ENCODE data around the gene RFC2.
A peak's percentile ranks its signal among the peaks of the same experiment; 100 is the strongest.
"Not testable (repeated sequence)": the region's sequence is repeated elsewhere in the genome, so short reads cannot be mapped to it uniquely, and the experiment has no call there.

The RFC2 gene

DNA sequence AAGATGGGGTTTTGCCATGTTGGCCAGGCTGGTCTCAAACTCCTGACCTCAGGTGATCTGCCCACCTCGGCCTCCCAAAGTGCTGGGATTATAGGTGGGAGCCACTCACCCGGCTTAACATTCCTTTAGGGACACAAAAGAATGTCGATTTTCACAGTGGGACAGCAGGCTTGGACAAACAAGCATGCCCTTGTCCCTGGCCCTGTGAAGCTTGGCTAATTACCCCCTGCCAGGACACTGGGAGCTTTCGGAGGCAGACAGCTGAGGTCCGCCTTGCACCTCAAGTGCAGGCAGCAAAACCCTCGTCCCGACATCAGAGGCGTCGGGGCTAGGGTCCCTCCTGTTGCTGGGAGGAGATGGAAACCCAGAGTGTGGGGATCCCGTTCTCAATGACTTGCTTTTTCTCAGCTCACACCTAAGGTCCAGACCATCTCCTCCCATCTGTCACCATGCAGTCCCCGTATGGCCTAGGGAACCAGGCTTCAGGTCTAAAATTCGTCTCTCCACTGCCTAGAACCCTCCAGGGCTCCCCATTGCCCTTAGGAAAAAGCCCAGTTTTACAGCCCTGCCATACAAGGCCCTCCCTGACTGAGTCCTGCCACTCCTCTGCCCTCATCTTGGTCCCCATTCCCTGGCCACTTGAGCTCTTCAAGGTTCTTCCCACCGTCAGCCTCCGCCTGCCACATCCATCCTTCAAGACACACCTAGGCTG lies 28.7 kb upstream of the RFC2 start:
- no peak for DNase-seq (ENCODE audit: low spot score)

DNA sequence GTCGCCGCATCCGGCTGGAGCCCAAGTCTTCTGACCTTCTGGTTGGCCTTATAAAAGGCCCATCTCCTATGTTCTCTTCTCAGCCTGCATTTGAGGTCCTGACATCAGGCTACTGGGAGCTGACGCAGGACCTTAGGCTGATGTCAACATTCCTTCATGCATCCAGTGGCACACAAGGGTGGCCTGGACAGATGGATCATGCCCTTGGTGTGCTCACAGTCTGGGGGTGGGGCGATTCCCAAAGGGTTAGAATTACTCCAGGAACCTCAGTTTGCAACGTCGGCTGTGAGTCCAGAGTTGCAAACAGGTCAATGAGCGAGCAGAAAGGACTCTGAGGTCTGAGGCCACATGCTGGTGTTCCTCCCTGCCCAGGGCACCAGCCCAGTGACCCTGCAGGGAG lies 26.8 kb upstream of the RFC2 start:
- no peak for DNase-seq (ENCODE audit: low spot score)

DNA sequence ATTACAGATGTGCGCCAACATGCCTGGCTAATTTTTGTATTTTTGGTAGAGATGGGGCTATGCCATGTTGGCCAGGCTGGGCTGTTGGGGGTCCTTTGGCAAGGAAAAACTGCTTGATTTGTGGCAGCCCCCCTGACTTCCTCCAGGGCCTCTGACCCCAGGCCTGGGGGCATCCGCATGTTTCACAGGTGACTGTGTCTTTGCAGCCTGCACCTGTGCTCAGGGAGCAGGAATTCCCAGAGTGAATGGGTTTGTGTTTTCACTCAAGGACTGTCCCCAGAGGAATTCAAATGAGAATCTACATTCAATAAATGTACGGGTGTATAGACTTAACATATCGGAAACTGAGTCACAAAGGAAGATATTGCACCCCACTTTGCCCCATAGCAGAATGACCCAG lies 23.4 kb upstream of the RFC2 start:
- no peak for DNase-seq (ENCODE audit: low spot score)

DNA sequence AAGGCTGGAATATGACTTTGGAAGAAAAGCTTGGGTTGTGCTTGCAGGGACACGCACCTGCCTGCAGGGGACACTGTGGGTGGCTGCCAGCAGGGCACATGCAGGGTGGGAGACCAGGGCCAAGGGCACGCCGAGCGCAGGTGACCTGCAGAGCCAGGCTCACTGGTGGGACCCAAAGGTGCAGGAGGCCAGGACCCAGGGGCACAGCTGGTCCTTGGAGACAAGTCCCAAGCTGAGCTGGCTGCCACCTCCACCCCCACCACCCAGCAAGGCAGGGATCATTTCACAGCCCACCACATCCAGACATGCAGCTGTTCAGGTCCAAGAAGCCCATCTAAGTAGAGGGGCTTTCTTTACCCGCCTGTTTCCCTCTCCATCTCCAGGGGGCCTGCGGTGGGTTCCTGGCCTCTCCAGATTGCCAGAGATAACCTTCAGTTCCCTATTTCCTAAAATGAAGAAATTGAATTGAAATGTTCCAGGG lies 21.2 kb upstream of the RFC2 start:
- DNase-seq (ENCODE audit: low spot score), result no peak

DNA sequence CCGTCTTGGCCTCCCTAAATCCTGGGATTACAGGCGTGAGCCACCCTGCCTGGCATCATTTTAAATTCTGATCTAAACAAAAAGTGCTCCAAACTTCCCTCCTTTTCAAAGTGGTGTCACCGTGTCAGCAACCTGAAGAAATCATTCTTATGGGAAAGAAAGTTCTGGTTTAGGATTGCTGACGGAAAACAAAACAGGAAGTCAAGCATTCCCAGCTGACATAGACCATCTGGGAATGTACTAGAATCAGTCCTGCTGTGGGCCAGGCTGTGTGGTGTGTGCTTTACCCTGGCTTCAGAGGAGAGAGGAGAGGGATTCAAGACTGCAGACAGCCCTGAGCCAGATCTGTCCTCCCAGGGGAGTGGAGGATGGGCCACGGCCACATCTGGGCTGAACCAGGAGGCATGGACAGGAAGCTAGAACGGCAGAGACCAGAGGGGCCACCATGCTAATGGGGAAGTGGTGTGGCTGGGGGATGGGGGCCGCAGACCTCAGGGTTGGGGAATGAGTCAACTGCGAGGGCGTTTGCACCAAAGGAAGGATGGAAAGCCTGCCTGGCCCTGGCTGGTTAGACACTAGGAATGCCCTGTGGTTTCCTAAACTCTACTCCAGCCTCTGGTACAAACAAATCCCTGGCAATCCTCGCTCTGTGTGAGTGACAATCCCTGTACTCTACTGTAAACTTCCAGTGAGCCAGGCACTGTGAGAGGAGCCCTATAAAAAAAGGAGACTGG lies 18.3 kb upstream of the RFC2 start:
- peak; percentile 95 for DNase-seq (ENCODE audit: low spot score)

DNA sequence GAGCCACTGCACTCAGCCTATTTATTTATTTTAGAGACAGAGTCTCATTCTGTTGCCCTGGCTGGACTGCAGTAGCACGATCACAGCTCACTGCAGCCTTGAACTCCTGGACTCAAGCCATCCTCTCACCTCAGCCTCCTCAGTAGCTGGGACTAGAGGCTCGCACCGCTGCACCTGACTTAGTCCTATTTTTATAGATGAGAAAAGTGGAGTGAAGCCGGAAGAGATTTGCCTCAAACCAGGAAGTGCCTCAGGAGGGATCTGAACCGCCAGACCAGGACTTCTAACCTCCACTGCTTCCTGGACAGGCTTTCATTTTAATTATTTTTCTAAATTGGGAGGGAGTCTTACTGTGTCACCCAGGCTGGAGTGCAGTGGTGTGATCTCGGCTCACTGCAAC lies 17.5 kb upstream of the RFC2 start:
- no peak for DNase-seq (ENCODE audit: low spot score)

DNA sequence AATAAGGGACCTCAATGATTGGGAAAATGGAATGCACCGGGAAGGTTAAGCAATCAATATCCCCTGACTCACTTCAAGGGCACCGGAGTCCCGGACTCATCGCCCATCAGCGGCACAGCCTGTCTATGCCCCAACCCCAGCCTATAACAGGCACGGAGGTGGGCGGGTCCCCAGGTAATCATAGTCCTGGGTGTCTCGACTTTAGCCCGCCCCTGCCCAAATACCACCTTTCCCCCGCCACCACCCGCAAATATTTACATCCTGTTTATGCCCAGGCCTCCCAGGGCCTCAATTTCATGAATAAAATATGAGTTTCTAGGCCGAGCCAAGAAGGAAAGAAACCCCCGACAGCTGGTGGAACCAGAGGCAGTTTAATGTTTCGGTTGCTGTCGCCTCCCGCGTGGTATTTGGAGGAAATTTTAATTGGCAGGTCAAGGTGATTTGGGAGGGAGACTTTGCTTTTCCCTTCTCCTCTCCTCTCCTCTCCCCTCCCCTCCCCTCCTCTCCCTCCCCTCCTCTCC lies 15.6 kb upstream of the RFC2 start:
- no peak for DNase-seq (ENCODE audit: low spot score)

DNA sequence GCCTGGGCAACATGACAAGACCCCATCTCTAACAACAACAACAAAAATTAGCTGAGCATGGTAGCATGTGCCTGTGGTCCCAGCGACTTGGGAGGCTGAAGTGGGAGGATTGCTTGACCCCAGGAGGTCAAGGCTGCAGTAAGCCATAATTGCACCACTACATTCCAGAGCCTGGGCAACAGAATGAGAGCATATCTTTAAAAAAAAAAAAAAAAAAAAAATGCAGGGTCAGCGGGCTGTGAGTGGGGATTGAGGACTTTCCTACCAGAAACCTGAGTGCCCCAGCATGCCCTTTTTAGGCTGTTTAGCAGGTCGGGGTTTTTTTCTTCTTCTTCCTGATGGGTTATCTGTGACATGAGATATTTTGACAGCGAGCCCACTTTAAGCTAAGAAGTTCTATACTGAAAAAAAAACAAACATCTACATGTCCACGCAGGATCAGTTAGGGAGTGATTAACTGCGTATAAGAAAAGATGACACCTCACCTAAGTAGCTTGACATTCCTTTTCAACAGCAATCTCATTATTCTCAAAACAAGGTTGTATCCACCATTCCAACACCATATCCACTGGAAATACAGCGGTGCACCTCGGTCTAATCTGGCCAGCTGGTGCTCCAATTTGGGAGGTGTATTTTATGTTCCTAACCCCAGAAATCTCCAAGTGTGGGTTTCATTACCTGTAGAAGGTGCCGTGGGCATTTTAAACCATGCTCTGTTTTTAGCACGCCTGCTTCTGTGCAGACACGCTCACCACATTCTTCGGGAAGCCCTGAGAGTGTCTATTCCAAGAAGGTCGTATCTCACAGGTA lies 13.8 kb upstream of the RFC2 start:
- DNase-seq (ENCODE audit: low spot score), result no peak

DNA sequence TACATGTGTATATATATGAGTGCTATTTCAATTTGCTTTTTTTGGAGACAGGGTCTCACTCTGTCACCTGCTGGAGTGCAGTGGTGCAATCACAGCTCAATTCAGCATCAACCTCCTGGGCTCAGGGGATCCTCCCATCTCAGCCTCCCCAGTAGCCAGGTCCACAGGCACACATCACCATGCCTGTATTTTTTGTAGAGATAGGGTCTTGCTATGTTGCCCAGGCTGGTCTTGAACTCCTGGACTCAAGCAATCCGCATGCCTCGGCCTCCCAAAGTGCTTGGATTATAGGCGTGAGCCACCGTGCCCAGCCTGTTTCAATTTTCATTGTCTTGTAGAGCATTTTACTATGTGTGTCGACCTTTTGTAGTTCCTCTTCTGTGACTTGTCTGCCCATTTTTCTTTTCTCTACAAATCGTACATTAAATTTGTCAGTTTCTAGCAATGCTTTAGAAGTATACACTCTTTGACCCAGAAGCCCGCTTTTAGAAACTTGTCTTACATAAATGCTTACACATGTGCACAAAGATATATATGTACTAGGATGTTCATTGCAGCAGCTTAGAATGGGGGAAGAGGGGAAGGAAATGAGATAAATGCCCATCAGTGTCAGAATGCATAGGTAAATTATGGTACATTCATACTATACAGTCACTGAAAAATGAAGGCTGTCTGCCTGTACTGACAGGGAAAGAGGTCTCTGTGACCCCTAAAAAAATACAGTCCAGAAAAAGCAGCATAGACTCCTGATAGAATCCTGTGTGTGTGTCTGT lies 12.2 kb upstream of the RFC2 start:
- DNase-seq (ENCODE audit: low spot score), result no peak

DNA sequence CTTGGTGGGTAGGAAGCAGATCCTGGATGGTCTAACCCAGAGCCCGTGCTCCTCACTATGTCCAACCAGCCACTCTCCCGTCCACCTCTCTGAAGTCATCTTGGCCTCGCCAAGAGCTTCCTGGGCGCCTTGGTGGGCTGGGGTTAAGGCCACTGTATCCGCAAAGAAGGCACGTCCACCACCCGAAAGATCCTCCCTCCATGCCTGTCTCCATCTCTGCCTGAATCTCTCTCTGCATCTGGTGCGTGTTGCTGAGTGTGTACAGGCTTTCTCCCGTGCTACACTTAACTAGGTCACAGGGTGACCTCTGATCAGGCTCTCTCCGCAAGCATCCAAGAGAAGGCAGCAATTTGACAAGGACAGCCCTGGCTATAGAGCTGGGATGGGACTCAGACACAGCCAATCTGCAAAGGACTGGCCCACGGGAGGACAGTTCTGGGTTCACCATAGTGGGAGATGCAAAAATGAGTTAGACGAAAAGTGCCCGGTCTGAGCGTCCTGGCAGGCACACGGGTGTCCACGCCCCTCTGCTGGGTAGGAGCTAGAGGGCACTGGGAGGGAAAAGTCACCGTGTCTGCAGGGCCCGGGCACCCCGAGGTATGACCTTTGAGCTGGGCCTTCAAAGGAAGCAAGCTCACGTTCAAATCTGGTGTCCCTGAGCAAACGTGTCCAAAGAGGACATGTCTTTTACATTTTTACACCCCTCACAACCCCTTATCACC lies 9.4 kb upstream of the RFC2 start:
- no peak for DNase-seq (ENCODE audit: low spot score)

DNA sequence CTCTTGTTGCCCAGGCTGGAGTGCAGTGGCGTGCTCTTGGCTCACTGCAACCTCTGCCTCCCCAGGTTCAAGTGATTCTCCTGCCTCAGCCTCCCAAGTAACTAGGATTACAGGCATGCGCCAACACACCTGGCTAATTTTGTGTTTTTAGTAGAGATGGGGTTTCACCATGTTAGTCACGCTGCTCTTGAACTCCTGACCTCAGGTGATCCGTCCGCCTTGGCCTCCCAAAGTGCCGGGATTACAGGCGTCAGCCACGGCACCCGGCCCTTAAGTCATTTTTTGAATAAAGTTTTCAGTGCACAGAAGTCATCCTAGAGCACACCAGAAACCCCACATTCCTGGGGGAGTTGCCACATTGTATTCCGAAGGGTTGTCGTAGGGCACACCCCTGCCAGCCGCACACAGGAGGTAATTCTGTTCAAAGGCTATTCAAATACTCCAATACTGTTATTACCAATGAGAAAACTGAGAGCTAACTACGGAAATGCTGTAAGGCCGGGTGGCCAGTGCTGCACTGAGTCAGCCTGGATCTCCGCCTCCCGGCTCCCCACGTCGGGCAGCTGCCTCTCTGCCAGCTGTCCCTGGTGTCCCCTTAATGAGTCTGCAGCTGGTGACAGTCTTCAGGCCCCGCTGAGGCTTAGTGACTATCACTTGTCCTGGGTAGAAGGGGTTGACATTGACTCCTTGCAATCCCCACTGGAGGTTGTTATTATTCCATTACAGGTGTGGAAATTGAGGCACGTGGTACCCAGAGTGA lies 8.6 kb upstream of the RFC2 start:
- DNase-seq (ENCODE audit: low spot score), result no peak

DNA sequence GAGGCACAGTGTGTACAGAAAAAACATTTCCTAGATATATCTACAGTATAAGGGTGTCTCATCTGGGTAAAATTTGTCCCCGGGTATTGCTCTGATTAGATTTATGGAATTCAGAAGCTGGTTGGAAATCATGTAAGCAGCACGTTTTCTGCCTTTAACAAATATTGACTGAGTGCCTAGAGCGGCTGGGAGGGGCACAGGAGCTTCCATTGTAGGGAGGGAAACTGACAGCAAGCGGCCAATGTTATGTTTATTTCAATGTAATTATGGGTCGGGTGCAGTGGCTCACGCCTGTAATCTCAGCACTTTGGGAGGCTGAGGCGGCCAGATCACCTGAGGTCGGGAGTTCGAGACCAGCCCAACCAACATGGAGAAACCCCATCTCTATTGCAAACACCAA lies 4.4 kb upstream of the RFC2 start:
- DNase-seq (ENCODE audit: low spot score), result no peak

DNA sequence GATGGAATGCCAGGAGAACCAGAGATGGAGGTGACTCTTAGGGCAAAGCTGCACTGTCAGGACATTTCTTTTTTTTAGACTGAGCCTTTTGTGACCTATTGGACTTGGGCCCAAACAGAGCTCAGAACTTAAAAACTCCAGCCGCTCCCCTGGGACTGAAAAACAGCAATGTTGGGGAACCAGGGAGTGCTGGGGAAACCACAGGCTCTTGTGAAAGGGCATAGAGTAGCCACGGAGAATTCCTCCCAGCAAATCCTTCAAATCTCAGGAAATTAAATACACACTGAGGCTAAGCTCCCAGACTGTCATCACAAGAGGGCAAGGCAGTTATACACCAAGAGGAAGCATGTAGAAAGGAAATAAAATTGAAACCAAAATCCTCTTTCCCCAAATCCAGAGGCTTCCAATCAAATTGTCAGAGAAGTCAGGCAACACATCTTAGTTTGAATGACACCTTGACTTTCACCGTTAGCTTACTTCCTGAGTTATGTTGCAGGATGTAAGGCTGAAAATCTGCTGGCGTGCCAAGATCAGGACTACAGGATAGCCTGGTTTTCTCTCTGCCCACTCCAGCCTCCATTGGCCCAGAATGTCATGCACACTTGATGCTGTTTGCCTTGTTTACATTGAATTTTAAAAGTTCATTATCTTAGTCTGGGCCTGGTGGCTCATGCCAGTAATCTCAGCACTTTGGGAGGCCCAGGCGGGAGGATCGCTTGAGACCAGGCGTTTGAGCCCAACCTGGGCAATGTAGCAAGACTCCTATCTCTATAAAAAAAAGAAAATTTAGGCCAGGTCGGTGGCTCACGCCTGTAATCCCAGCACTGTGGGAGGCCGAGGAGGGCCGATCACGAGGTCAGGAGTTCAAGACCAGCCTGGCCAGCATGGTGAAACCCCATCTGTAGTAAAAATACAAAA lies 2.6 kb upstream of the RFC2 start:
- peak; percentile 72 for DNase-seq (ENCODE audit: low spot score)

DNA sequence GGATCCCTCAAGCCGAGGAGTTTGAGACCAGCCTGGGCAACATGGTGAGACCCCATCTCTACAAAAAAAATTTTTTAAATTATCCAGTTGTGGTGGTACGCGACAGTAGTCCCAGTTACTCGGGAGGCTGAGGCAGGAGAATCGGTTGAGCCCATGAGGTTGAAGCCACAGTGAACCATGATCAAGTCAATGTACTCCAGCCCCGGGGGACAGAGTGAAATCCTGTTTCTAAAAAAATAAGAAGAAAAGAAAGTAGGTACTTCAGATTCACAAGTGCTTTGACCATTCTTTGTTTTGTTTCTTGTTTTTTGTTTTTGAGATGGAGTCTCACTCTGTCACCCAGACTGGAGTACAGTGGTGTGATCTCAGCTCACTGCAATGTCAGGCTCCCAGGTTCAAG lies 1.3 kb upstream of the RFC2 start:
- DNase-seq (ENCODE audit: low spot score), result not testable (repeated sequence)

DNA sequence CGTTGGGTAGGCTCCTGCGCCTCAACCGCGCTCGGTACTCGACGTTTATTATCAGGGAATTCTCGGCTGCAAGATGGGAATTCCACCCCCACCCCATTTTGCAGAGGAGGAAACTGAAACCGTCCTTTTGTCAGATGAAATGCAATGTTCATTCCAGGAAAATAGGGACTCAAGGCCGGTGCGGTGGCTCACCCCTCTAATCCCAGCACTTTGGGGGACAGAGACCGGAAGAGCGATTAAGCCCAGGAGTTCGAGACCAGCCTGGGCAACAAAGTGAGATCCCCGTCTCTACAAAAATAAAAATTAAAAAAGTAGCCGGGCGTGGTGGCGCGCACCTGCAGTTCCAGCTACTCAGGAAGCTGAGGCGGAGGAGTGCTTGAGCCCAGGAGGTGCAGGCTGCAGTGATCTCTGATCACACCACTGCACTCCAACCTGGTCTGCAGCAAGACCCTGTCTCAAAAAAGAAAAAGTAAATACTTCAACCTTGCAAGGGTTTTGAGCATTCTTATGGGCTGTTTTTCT lies 720 bp upstream of the RFC2 start:
- DNase-seq (ENCODE audit: low spot score), result no peak

DNA sequence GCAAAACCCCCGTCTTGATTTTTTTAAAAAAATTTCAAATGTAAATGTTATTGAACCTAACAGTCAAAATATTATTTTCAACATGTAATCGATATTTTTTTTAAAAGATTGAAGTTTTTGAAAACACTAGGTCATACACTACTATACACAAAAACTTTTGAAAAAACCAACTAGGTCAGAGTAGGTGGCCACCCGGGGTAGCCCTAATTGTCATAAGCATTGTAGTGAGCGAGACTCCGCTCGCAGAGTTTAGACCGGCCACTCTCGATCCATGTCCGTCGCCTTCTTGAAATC lies 417 bp downstream of the RFC2 start:
- peak; percentile 10 for DNase-seq (ENCODE audit: low spot score)

DNA sequence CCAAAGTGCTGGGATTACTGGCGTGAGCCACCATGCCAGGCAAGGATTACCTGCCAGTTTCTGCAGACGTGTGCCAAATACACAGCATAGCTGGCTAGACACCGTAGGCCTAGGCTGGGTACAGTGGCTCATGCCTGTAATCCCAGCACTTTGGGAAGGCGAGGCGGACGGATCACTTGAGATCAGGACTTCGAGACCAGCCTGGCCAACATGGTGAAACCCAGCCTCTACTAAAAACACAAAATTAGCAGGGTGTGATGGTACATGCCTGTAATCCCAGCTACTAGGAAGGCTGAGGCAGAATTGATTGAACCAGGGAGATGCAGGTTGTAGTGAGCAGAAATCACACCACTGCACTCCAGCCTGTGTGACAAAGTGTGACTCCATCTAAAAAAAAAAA lies 868 bp downstream of the RFC2 start:
- no peak for DNase-seq (ENCODE audit: low spot score)

DNA sequence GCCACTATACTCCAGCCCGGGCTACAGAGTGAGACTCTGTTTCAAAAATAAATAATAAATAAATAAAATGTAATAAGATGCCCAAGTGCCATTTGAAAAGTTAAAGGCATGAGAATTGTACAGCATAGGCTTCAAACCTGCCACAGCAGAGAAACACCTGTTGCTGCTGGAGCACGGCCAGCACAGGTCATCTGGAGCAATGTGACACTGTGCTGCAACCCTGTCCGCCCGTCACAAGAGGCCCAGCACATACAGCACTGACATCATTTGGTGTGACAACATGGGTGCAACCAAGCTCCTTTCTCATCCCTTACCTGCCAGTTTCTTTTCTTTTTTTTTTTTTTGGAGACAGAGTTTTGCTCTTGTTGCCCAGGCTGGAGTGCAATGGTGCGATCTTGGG lies 1.3 kb downstream of the RFC2 start:
- no peak for DNase-seq (ENCODE audit: low spot score)

DNA sequence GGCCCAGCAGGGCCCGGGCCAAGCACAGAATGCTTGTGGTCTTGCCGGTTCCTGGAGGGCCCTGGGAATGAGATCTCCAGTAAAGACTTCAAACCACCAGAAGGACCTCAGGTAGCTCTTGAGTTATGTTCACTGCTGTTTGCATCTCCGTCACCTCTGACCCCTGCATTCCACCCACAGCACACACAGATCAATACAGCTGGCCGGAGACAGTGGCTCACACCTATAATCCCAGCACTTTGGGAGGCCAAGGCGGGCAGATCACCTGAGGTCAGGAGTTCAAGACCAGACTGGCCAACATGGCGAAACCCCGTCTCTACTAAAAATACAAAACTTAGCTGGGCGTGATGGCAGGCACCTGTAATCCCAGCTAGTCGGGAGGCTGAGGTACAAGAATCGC lies 5.1 kb downstream of the RFC2 start:
- DNase-seq (ENCODE audit: low spot score), result not testable (repeated sequence)
